HEK293 (cell line): Measurements from ENCODE around the gene OR2T5.
"Not testable (repeated sequence)": the region's sequence is repeated elsewhere in the genome, so short reads cannot be mapped to it uniquely, and the experiment has no call there.

Experiments used
- CTCF ChIA-PET: fragments of 350-600 bp; formaldehyde crosslinking; extraction: SDS; loops from one replicate; lab custom pipeline; 2021; ENCODE audit warnings: antibody characterized with exemption; lab: Yijun Ruan, JAX
- POLR2A ChIA-PET: fragments of 300-600 bp; formaldehyde crosslinking; extraction: SDS; loops from one replicate; lab custom pipeline; 2020; ENCODE audit warnings: antibody characterized with exemption, inconsistent platforms; lab: Yijun Ruan, JAX
- H3K27ac ChIP-seq: fragments of 200-500 bp; sonication (Bioruptor generic); 2 replicates; pipeline ENCODE4 v1.5.1; 2014; ENCODE audit warnings: low read depth, low read length, control low read depth, inconsistent platforms; ENCODE audit errors: extremely low read depth
- H3K36me3 ChIP-seq, 2 experiments: fragments of 200-500 bp in 1 of 2; sonication (Bioruptor generic) in 1 of 2; 1 replicate in 1 of 2; 2 replicates in 1 of 2; pipeline ENCODE4 v1.5.1; 2014 to 2017; ENCODE audit warnings: inconsistent platforms in 2 of 2, low read length in 2 of 2; ENCODE audit not compliant: control insufficient read depth in 2 of 2, insufficient read depth in 1 of 2
- H3K4me1 ChIP-seq: fragments of 200-500 bp; sonication (Bioruptor generic); 2 replicates; pipeline ENCODE4 v1.5.1; 2014; ENCODE audit warnings: mild to moderate bottlenecking, low read length, inconsistent platforms; ENCODE audit not compliant: control insufficient read depth, insufficient read depth
- H3K4me3 ChIP-seq: 2 replicates; pipeline ENCODE4 v1.5.1; 2011; ENCODE audit warnings: low read depth, mild to moderate bottlenecking, control low read depth, low read length, moderate library complexity
- H3K9me3 ChIP-seq: fragments of 200-500 bp; sonication (Bioruptor generic); 2 replicates; pipeline ENCODE4 v1.5.1; 2014; ENCODE audit warnings: low read depth, low read length, inconsistent platforms; ENCODE audit not compliant: control insufficient read depth, insufficient read depth

Gene OR2T5, protein sequence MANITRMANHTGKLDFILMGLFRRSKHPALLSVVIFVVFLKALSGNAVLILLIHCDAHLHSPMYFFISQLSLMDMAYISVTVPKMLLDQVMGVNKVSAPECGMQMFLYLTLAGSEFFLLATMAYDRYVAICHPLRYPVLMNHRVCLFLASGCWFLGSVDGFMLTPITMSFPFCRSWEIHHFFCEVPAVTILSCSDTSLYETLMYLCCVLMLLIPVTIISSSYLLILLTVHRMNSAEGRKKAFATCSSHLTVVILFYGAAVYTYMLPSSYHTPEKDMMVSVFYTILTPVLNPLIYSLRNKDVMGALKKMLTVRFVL

DNA sequence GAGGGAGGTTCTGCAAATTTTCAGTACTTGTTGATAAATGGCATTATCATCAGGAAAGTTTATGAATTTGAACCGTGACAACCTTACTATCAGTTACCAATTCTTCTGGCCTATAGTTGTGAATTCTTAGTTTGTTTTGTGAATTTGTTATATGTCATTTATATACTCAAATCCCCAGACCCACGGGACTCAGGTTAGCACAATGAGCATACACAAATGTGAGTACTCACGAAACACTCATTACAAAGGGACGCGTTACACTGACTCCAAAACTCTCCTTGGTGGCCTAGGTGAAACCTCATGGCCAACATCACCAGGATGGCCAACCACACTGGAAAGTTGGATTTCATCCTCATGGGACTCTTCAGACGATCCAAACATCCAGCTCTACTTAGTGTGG is at the start of gene OR2T5:
Gene OR2T5, plus strand, starts transcription at position 301 of the 400 bp plus-strand sequence. Its CDS starts 0 bp downstream, at position 301.
- H3K4me3 ChIP-seq, H3K4me1 ChIP-seq, H3K27ac ChIP-seq, CTCF ChIA-PET, POLR2A ChIA-PET, H3K36me3 ChIP-seq, H3K9me3 ChIP-seq: not testable (repeated sequence)

DNA sequence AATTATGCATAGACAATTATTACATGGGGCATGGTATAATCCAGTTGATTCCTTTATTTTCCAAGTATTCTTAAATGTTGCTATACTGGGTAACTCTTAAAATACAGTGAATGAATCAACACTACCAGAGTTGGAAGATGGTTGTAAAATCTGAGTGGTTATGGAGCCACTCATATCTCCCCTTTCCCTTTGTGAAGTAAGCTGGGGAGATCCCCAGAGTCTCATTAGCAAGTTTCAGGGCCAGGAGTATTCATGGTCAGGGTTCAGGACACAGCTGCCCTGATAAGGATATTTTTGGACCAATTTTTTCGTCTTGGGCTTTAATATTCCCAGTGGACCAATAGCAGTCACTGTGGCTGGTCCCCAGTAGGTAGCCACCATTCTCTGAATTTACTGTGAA is 49.7 kb upstream of the OR2T5 start:
- H3K27ac ChIP-seq, H3K4me1 ChIP-seq, CTCF ChIA-PET, POLR2A ChIA-PET, H3K9me3 ChIP-seq, H3K4me3 ChIP-seq, H3K36me3 ChIP-seq: not testable (repeated sequence)

DNA sequence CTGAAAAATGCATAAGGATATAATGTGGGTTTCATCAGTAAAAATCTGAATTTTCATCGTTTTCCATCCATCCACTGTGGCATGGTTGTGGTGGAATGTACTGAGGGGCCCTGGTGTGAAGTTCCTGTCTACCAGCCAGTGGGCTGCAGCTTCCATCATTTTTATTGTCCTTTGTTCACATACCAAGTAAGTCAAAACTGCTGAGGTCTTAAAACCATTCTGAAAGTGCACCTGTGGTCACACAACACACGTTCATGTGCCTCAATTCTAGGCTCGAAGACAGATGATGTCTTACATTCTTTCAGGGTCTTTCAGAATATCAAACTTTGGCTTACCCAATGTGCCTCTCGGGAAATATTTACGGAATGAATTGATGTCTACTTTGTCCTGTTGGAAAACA is 49.1 kb upstream of the OR2T5 start:
- POLR2A ChIA-PET, H3K27ac ChIP-seq, H3K4me1 ChIP-seq, H3K9me3 ChIP-seq, H3K4me3 ChIP-seq, CTCF ChIA-PET, H3K36me3 ChIP-seq: not testable (repeated sequence)

DNA sequence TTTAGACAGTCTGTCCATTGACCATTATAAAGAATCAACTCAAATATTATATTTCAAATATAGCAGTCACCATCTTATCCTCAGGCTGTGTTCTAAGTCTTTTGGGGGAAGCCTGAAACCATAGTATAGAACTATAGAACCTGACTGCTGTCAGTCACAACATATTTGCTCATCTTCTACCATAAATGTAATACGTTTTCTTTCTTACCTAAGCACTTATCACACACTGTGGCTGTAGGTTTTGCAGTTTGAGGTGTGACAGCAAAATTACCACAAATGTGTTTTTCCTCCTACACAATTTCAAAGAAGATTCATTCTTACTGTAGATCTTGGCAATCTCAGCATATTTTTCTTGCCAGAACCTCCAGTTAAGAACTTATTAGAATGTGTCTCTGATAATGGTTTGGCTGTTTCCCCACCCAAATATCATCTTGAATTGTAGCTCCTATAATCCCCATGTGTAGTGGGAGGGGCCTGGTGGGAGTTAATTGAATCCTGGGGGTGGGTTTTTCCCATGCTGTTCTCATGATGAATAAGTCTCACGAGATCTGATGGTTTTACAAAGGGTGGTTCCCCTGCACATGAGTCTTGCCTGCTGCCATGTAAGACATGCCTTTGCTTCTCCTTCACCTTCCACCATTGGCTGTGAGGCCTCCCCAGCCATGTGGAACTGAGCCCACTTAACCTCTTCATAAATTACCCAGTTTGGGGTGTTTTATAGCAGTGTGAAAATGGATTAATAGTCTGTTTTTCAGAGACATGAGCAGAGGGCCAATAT is 45.7 kb upstream of the OR2T5 start:
- H3K4me1 ChIP-seq, H3K36me3 ChIP-seq, H3K27ac ChIP-seq, H3K4me3 ChIP-seq, CTCF ChIA-PET, H3K9me3 ChIP-seq, POLR2A ChIA-PET: not testable (repeated sequence)

DNA sequence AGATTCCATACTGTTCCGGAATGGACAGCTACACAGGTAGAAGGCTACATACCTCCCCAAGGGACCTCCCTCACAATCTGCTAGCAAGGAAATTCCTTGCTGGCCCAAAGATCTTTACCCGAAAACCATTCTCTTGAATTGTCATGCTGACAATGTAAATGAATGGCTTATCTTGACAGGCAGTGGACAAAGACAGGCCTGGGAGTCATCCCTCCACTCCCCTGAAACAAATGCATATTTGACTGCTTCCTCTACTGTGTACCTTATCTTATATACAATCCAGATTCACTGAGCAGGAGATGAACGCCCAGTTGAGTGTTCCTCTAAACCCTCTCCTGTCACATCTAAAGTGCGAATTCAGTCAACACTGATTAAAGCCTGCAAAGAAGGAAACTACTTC is 43.8 kb upstream of the OR2T5 start:
- POLR2A ChIA-PET, H3K4me1 ChIP-seq, H3K9me3 ChIP-seq, CTCF ChIA-PET, H3K4me3 ChIP-seq, H3K27ac ChIP-seq, H3K36me3 ChIP-seq: not testable (repeated sequence)

DNA sequence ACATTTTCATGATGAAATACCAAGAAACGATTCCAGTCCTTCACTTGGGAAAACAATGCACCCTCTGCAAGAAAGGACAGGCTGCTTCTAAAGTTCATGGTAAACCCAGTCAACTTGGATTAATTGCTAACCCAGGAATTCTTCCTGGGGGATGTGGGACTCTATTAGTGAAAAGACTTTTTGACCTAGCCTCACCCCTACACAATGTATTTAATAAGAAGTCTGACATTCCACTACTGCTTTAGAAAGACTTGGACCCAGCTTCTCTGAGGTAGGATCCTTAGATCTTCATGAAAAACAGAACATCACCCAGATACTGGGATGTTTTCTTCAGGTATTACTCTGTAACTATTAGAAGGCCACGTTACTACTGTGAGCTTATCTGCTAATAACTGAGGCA is 43.0 kb upstream of the OR2T5 start, which contains the start of gene OR2T2:
Gene OR2T2, plus strand, starts transcription at position 239 of the 400 bp plus-strand sequence. CDS start 7,161 bp downstream, outside the sequence.
- H3K4me1 ChIP-seq, H3K4me3 ChIP-seq, CTCF ChIA-PET, POLR2A ChIA-PET, H3K27ac ChIP-seq, H3K9me3 ChIP-seq, H3K36me3 ChIP-seq: not testable (repeated sequence)

DNA sequence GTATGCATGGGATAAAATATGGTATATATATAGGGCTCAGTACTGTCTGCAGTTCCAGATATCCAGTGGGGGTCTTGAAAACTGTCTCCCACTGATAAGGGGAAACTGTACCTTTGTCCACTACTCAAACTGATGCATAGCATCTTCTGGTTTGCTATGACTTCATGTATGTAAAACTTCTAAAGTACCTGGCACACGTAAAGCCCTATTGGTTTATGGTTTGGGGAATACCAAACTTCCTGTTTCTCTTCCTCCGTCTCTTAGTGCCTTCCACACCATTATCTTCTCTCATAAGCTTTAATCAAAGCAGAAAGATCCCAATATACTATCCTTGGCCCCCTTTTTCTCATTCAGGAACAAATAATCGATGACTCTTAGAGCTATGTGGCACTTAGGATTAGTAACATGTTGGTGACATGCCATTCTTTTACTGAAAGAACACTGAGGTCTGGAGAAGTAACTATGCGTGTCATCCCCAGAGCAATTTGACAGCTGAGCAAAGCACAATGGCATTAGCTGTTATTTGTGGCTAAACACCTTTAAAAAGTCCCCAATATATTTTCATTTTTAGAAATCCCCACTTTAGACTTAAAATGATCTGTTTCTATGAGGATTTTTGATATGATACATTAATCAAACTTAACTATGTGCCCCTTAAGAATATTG is 39.8 kb upstream of the OR2T5 start:
- H3K4me1 ChIP-seq, H3K36me3 ChIP-seq, H3K4me3 ChIP-seq, CTCF ChIA-PET, POLR2A ChIA-PET, H3K9me3 ChIP-seq, H3K27ac ChIP-seq: not testable (repeated sequence)

DNA sequence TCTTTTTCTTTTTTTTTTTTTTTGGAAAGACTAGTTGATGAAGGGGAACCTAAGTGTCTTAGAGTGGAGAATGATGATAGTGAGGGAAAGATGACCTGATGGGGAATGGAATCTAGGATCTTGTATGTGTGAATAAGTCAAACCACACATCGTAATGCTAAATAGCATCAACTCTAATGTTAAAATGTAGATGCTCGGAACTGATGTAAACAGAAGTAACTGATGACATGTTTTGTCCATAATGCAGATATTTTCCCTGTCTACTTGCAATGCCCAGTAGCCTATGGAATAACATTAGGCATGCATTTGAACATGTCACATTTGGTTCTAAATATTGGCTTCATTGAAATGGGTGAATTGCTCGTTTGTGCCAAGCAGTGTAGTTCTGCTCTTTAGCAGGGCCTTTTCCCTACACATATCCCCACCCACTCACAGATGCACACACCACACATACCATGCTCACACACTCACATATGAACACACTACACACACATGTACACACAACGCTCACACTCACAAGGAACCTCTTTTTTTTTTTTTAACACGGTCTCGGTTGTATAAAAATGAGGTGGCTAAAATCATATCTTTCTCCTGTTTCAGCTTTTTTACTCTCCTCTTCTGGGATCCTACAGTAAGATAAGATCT is 38.4 kb upstream of the OR2T5 start:
- H3K9me3 ChIP-seq, H3K4me3 ChIP-seq, H3K4me1 ChIP-seq, POLR2A ChIA-PET, H3K27ac ChIP-seq, H3K36me3 ChIP-seq, CTCF ChIA-PET: not testable (repeated sequence)

DNA sequence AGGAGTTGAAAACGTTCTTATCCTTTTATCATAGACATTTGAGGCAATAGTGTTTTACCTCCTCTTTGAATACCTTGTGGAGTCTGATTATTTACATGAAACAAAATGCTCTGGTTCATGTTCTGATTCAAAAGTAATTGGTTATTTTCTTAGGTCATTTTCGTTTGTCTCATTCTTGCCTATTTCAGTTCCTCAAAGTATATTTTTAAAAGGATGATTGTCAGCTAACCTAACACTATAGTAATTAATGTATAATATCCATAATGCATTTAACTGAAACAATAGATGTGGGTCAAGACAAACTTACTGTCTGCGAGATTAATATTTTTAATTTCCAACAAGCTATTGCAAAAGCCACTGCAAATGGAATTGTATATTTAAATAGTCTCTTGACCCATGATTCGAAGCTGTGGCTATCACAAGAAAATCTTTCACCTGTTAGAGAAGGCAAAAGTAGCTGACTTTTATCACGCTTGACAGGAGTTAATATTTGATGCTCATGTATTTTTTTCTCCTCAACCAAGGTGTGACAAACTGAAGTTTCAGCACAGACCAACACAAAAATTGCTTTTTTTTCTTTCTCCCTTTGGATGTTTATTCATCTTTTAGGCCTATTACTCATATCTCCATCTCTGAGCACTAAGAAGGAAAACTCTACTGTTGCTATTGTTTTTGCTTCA is 37.8 kb upstream of the OR2T5 start:
- H3K9me3 ChIP-seq, CTCF ChIA-PET, POLR2A ChIA-PET, H3K27ac ChIP-seq, H3K36me3 ChIP-seq, H3K4me1 ChIP-seq, H3K4me3 ChIP-seq: not testable (repeated sequence)

DNA sequence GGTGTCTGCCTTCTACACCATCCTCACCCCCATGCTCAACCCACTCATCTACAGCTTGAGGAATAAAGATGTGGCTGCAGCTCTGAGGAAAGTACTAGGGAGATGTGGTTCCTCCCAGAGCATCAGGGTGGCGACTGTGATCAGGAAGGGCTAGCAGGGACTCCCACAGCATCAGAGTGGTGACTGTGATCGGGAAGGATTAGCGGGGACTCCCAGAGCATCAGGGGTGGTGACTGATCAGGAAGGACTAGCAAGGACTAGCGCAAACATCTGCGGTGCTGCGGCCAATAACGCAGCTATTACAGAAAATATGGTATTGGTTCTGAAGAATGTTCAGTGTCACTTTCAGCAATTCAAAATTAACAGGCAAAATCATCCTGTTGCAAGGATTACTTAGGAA is 34.8 kb upstream of the OR2T5 start:
- H3K36me3 ChIP-seq, POLR2A ChIA-PET, H3K4me3 ChIP-seq, H3K27ac ChIP-seq, H3K9me3 ChIP-seq, CTCF ChIA-PET, H3K4me1 ChIP-seq: not testable (repeated sequence)
